ENCODE results near the gene HSD3B7.
A peak's percentile ranks its signal among the peaks of the same experiment; 100 is the strongest.
"Not testable (repeated sequence)": the region's sequence is repeated elsewhere in the genome, so short reads cannot be mapped to it uniquely, and the experiment has no call there.

Gene HSD3B7

DNA sequence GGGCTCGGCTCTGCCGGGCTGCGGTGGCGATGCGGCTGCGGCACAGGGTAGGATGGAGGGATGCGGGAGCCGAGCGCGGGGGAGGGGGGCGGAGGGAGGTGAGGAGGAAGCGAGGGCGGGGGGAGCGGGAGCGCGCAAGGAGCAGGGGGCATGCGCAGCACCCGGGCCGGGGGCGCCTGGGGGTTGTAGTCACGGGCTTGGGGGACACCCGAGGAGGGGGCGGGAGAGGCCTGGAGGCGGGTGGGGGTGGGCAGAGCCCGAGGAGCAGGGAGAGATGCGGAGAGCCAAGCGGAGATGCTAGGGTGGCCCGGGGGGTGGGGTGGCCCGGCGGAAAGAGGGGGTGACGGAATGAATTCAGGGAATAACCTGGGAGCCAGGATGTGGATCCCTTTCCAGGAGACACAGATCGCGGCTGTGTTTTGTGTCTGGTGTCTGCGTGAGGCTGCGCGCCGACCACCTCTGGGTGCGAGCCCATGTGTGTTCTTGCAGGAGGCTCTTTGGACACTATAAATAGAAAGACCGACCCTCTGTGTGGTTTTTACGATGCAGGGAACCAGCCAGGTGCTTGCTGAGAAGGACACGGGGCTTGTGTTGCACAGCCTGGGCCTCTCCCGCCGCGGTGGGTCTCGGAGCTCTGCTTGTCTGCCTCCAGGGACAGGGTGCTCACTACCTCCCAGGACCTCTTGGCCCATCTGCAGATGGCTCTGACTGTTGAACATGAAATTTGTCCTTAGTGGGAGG, 25.7 kb downstream of the HSD3B7 start, which contains the start of gene STX1B:
TSS of gene STX1B (minus strand) at position 54 of the 741 bp plus-strand sequence. CDS start 242 bp downstream, outside the sequence.
- no peak within 1 kb of the TSS for H3K4me3 ChIP-seq (ENCODE audit: low read depth, low read length, poor library complexity, severe bottlenecking)
- no peaks in the 10 kb centered on the region for H3K9me3 ChIP-seq (ENCODE audit: low read length)
- H2AFZ ChIP-seq (ENCODE audit: low read length), result no peak within 1 kb of the TSS
- H3K27ac ChIP-seq (ENCODE audit: low read depth, low read length, poor library complexity, severe bottlenecking), result no peak within 1 kb of the TSS
- H3K4me2 ChIP-seq (ENCODE audit: low read length), result no peak within 1 kb of the TSS; the same call in 1 of the 2 replicates
- no peaks in the 10 kb centered on the region for H3K36me3 ChIP-seq (ENCODE audit: insufficient read depth, low read length)
- no peaks in the 10 kb centered on the region for H3K79me2 ChIP-seq (ENCODE audit: insufficient read depth, low read length)
- H3K9ac ChIP-seq (ENCODE audit: low read length), result no peak within 1 kb of the TSS
- no peaks in the 10 kb centered on the region for H4K20me1 ChIP-seq (ENCODE audit: insufficient read depth, low read length)
- TF ChIP-seq, protein P1, sequence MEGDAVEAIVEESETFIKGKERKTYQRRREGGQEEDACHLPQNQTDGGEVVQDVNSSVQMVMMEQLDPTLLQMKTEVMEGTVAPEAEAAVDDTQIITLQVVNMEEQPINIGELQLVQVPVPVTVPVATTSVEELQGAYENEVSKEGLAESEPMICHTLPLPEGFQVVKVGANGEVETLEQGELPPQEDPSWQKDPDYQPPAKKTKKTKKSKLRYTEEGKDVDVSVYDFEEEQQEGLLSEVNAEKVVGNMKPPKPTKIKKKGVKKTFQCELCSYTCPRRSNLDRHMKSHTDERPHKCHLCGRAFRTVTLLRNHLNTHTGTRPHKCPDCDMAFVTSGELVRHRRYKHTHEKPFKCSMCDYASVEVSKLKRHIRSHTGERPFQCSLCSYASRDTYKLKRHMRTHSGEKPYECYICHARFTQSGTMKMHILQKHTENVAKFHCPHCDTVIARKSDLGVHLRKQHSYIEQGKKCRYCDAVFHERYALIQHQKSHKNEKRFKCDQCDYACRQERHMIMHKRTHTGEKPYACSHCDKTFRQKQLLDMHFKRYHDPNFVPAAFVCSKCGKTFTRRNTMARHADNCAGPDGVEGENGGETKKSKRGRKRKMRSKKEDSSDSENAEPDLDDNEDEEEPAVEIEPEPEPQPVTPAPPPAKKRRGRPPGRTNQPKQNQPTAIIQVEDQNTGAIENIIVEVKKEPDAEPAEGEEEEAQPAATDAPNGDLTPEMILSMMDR (IDR thresholded peaks at IDR 0.05; ENCODE audit: low read length), result no peak
- no peaks in the 10 kb centered on the region for H3K4me1 ChIP-seq (ENCODE audit: insufficient read depth, low read length, severe bottlenecking)
- H3F3A ChIP-seq (ENCODE audit: insufficient read depth, low read length), result no peaks in the 10 kb centered on the region
- no peaks in the 10 kb centered on the region for H3K9me2 ChIP-seq (ENCODE audit: low read depth, low read length)
- peaks cover 17% of the 10 kb centered on the region; the same call in 1 of the 2 replicates for H3K27me3 ChIP-seq (ENCODE audit: insufficient read depth, low read length)

DNA sequence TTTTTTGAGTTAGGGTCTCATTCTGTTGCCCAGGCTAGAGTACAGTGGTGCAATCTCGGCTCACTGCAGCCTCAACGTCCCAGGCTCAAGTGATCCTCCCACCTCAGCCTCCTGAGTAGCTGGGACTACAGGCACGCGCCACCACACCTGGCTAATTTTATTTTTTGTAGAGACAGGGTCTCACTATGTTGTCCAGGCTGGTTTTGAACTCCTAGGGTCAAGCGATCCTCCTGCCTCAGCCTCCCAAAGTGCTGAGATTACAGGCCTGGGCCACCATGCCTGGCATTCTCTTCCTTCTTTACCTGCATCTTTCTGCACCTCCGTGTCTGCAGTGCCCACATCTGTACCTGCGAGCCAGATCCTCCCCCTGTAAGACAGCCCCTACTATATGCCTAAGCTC, 26.8 kb downstream of the HSD3B7 start:
- H3F3A ChIP-seq (ENCODE audit: insufficient read depth, low read length); H4K20me1 ChIP-seq (ENCODE audit: insufficient read depth, low read length); H3K36me3 ChIP-seq (ENCODE audit: insufficient read depth, low read length); H2AFZ ChIP-seq (ENCODE audit: low read length); H3K9me3 ChIP-seq (ENCODE audit: low read length); H3K9me2 ChIP-seq (ENCODE audit: low read depth, low read length); H3K79me2 ChIP-seq (ENCODE audit: insufficient read depth, low read length); H3K4me1 ChIP-seq (ENCODE audit: insufficient read depth, low read length, severe bottlenecking); H3K9ac ChIP-seq (ENCODE audit: low read length); H3K4me2 ChIP-seq (ENCODE audit: low read length); H3K27ac ChIP-seq (ENCODE audit: low read depth, low read length, poor library complexity, severe bottlenecking); H3K4me3 ChIP-seq (ENCODE audit: low read depth, low read length, poor library complexity, severe bottlenecking): not testable (repeated sequence)
- H3K27me3 ChIP-seq (ENCODE audit: insufficient read depth, low read length), result peaks cover 11% of the 10 kb centered on the region; the same call in 1 of the 2 replicates

DNA sequence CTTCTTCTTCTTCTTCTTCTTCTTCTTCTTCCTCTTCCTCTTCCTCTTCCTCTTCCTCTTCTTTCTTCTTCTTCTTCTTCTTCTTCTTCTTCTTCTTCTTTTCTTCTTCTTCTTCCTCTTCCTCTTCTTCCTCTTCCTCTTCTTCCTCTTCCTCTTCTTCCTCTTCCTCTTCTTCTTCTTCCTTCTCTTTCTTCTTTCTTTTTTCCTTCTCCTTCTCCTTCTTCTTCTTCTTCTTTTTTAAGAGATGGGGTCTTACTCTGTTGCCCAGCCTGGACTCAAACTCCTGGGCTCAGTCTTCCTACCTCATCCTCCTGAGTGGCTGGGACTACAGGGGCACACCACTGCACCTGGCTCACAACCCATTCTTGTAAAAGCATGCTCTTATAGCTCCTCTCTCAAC, 28.3 kb downstream of the HSD3B7 start:
- not testable (repeated sequence) for H3F3A ChIP-seq (ENCODE audit: insufficient read depth, low read length); H3K9ac ChIP-seq (ENCODE audit: low read length); H3K4me3 ChIP-seq (ENCODE audit: low read depth, low read length, poor library complexity, severe bottlenecking); H3K9me3 ChIP-seq (ENCODE audit: low read length); H3K36me3 ChIP-seq (ENCODE audit: insufficient read depth, low read length); H3K4me2 ChIP-seq (ENCODE audit: low read length); H2AFZ ChIP-seq (ENCODE audit: low read length); H3K9me2 ChIP-seq (ENCODE audit: low read depth, low read length); H3K27ac ChIP-seq (ENCODE audit: low read depth, low read length, poor library complexity, severe bottlenecking); H3K79me2 ChIP-seq (ENCODE audit: insufficient read depth, low read length); H4K20me1 ChIP-seq (ENCODE audit: insufficient read depth, low read length); H3K4me1 ChIP-seq (ENCODE audit: insufficient read depth, low read length, severe bottlenecking)
- H3K27me3 ChIP-seq (ENCODE audit: insufficient read depth, low read length), result peaks cover 11% of the 10 kb centered on the region; the same call in 1 of the 2 replicates

DNA sequence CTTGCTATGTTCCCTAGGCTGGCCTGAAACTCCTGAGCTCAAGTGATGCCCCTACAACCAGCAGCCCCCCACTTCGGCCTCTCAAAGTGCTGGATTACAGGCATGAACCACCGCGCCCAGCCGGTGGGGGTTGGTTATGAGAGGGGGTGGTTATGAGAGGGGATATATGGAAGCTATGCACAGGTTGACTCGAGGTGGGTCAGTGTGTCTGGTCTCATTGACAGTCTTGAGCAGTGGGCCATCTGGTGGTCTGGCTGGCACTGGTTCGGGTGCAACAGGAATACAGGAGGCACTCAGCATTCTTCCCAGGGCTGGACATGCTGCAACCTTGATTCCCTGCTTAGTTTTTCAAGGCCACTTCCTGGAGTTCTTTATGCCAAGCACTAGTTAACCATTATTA, 31.0 kb downstream of the HSD3B7 start:
- Histone ChIP-seq H3K36me3 (ENCODE audit: insufficient read depth, low read length) (no peaks in the 10 kb centered on the region), H3K9me3 (ENCODE audit: low read length) (no peaks in the 10 kb centered on the region), H3K9me2 (ENCODE audit: low read depth, low read length) (no peaks in the 10 kb centered on the region), H4K20me1 (ENCODE audit: insufficient read depth, low read length) (no peaks in the 10 kb centered on the region), H3K9ac (ENCODE audit: low read length) (no peak overlapping the region), H3K4me3 (ENCODE audit: low read depth, low read length, poor library complexity, severe bottlenecking) (no peak overlapping the region), H3K27me3 (ENCODE audit: insufficient read depth, low read length) (peaks cover 2% of the 10 kb centered on the region; the same call in 1 of the 2 replicates), H3K27ac (ENCODE audit: low read depth, low read length, poor library complexity, severe bottlenecking) (no peak overlapping the region), H3F3A (ENCODE audit: insufficient read depth, low read length) (no peaks in the 10 kb centered on the region), H3K4me2 (ENCODE audit: low read length) (no peak overlapping the region), H3K79me2 (ENCODE audit: insufficient read depth, low read length) (no peaks in the 10 kb centered on the region), H2AFZ (ENCODE audit: low read length) (no peak overlapping the region), H3K4me1 (ENCODE audit: insufficient read depth, low read length, severe bottlenecking) (no peaks in the 10 kb centered on the region)
- no peak for TF ChIP-seq EZH2 (IDR thresholded peaks at IDR 0.05; ENCODE audit: borderline replicate concordance, low read length)
- TF ChIP-seq, protein P1 (IDR thresholded peaks at IDR 0.05; ENCODE audit: low read length), result peak; percentile 23; the same call in 1 of the 2 replicates

DNA sequence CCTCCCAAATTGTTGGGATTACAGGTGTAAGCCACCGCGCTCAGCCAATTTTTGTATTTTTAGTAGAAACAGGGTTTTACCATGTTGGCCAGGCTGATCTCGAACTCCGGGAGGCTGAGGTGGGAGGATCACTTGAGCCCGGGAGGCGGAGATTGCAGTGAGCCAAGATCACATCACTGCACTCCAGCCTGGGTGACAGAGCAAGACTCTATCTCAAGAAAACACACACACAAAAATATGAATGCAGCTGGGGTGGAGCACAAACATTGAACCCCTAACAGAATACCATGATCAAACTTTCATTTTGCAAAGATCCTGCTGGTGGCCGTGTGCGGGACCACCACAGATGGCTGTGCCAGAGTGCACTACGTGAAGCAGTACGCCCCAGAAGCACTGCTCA, 32.7 kb downstream of the HSD3B7 start:
- not testable (repeated sequence) for H3K27ac ChIP-seq (ENCODE audit: low read depth, low read length, poor library complexity, severe bottlenecking); H3K79me2 ChIP-seq (ENCODE audit: insufficient read depth, low read length); H3K4me1 ChIP-seq (ENCODE audit: insufficient read depth, low read length, severe bottlenecking); H4K20me1 ChIP-seq (ENCODE audit: insufficient read depth, low read length); H3K36me3 ChIP-seq (ENCODE audit: insufficient read depth, low read length); H3K27me3 ChIP-seq (ENCODE audit: insufficient read depth, low read length); H3K9ac ChIP-seq (ENCODE audit: low read length); H3K9me3 ChIP-seq (ENCODE audit: low read length); H3F3A ChIP-seq (ENCODE audit: insufficient read depth, low read length); H3K4me2 ChIP-seq (ENCODE audit: low read length); H2AFZ ChIP-seq (ENCODE audit: low read length); H3K4me3 ChIP-seq (ENCODE audit: low read depth, low read length, poor library complexity, severe bottlenecking); H3K9me2 ChIP-seq (ENCODE audit: low read depth, low read length)
